Lower lobe of right lung (tissue), 2 donors: ENCODE measurements around the gene BPIFB1. TPM values are rescaled to one million over a fixed set of nuclear protein-coding genes. Genes with fewer than 3 reads are reported as not detected.

ENCODE experiments used
- ATAC-seq, 2 donors: fragments of 200-7000 bp; cut with Tn5 transposase; one replicate each; pipeline ENCODE4 v1.9.1; 2020 to 2022; ENCODE audit warnings: mild to moderate bottlenecking in 2 of 2, moderate library complexity in 2 of 2
- DNase-seq: peaks from one replicate; pipeline ENCODE4 v3.0.0-alpha.2; 2020
- H3K27ac ChIP-seq: fragments of 200-600 bp; one replicate; pipeline ENCODE4 v1.8.0; 2022
- H3K27me3 ChIP-seq: fragments of 200-600 bp; one replicate; pipeline ENCODE4 v1.8.0; 2022; ENCODE audit warnings: low read depth
- H3K36me3 ChIP-seq: fragments of 200-600 bp; one replicate; pipeline ENCODE4 v1.8.0; 2022; ENCODE audit warnings: mild to moderate bottlenecking
- H3K4me1 ChIP-seq: fragments of 200-600 bp; one replicate; pipeline ENCODE4 v1.8.0; 2022
- H3K4me3 ChIP-seq: fragments of 200-600 bp; one replicate; pipeline ENCODE4 v1.8.0; 2022; ENCODE audit warnings: mild to moderate bottlenecking
- H3K9me3 ChIP-seq: fragments of 200-600 bp; one replicate; pipeline ENCODE4 v1.8.0; 2022
- CTCF ChIP-seq: fragments of 200-600 bp; IDR thresholded peaks from one replicate; pipeline ENCODE4 v1.8.0; 2022; ENCODE audit warnings: antibody characterized with exemption, mild to moderate bottlenecking
- intact Hi-C: fragments of 100-400 bp; cut with DNase I; formaldehyde crosslinking; loops from one replicate; pipeline ENCODE4 v1.11.0; 2022
- total RNA-seq: library from RNA; stranded (reverse); fragmentation: NEBNext Ultra II Directional; extraction: Animal tissue kit (Norgen Biotek cat#: 25700); gene quantifications from one replicate; pipeline ENCODE4 v1.2.1, GENCODE V29; 2021
- donor health status: DM: no; HTN: yes; CAD: no; lungs with severe emphysema.

BPIFB1 gene
- total RNA-seq, 1 donor from 2014 or later, result 263 TPM

DNA sequence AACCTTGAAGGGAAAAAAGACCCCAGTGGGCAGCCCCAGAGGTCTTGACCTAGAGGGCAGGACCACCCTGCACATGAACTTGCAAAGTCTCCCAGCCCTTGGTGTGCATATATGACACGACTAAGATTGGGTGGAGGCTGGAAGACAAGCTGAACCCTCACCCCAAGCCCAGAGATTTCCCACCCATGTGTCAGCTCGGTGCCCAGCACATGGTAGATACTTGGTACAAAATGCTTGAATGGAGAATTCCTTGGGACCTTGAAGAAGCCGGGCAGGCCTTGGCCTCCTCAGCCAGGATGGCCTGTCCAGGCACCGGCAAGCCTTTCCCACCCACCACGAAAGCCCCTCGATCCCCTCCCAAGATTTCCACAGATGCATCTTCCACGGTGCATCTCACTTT, 50.6 kb downstream of the BPIFB1 start:
- TF ChIP-seq CTCF, result no peak
- Histone ChIP-seq H3K9me3 (no peaks in the 10 kb centered on the region), H3K27me3 (no peaks in the 10 kb centered on the region), H3K27ac (no peak overlapping the region), H3K4me3 (no peak overlapping the region), H3K36me3 (no peaks in the 10 kb centered on the region), H3K4me1 (no peaks in the 10 kb centered on the region)
- ATAC-seq, result no peak
- intact Hi-C loops, result no loop called here
- no peak for DNase-seq

GRCh38 chr20:33334111-33334510, 51.1 kb downstream of the BPIFB1 start:
- no peak for TF ChIP-seq CTCF
- Histone ChIP-seq H3K9me3 (no peaks in the 10 kb centered on the region), H3K36me3 (no peaks in the 10 kb centered on the region), H3K27ac (no peak overlapping the region), H3K4me3 (no peak overlapping the region), H3K27me3 (no peaks in the 10 kb centered on the region), H3K4me1 (no peaks in the 10 kb centered on the region)
- ATAC-seq (no peak), DNase-seq (no peak)
- intact Hi-C loops, result no loop called here

DNA sequence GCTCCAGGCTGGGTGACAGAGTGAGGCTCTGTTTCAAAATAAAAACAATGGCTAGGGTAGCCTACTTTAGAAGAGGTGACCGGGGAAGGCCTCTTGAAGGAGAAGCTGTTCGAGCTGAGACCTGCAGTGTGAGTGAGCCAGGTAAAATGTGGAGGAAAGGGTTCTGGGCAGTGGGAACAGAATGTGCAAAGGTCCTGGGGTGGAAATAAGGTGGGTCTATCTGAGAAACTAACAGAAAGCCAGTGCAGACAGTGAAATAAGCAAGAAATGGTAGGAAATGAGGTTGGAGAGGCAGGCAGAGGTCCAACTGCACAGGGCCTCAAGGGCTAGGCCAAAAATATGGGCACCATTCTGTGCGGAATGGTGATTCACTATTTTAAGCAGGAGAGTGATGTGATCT, 53.4 kb downstream of the BPIFB1 start:
- Histone ChIP-seq H3K27ac (no peak overlapping the region), H3K4me3 (no peak overlapping the region), H3K9me3 (no peaks in the 10 kb centered on the region), H3K36me3 (no peaks in the 10 kb centered on the region), H3K4me1 (no peaks in the 10 kb centered on the region), H3K27me3 (peaks cover 5% of the 10 kb centered on the region)
- ATAC-seq, result no peak
- intact Hi-C loops, result no loop called here
- DNase-seq, result no peak
- no peak for TF ChIP-seq CTCF

GRCh38 chr20:33337119-33337518, 54.1 kb downstream of the BPIFB1 start:
- Histone ChIP-seq H3K27me3 (peaks cover 5% of the 10 kb centered on the region), H3K4me3 (no peak overlapping the region), H3K9me3 (no peaks in the 10 kb centered on the region), H3K36me3 (no peaks in the 10 kb centered on the region), H3K27ac (no peak overlapping the region), H3K4me1 (no peaks in the 10 kb centered on the region)
- TF ChIP-seq CTCF, result no peak
- ATAC-seq, result no peak
- intact Hi-C loops, result no loop called here
- no peak for DNase-seq

GRCh38 chr20:33337531-33338165, 54.6 kb downstream of the BPIFB1 start:
- Histone ChIP-seq H3K4me1 (no peaks in the 10 kb centered on the region), H3K9me3 (no peaks in the 10 kb centered on the region), H3K36me3 (no peaks in the 10 kb centered on the region), H3K27ac (no peak overlapping the region), H3K4me3 (no peak overlapping the region), H3K27me3 (peaks cover 5% of the 10 kb centered on the region)
- ATAC-seq (no peak), DNase-seq (no peak)
- no peak for TF ChIP-seq CTCF
- intact Hi-C loops, result no loop called here
